Measurements from ENCODE around the gene NDUFAB1. TPM values are rescaled to one million over a fixed set of nuclear protein-coding genes. Genes with fewer than 3 reads are reported as not detected.
"Not testable (repeated sequence)": the region's sequence is repeated elsewhere in the genome, so short reads cannot be mapped to it uniquely, and the experiment has no call there.

NDUFAB1 gene
- polyA plus RNA-seq, 2 donors, result 51.5 to 122 TPM

DNA sequence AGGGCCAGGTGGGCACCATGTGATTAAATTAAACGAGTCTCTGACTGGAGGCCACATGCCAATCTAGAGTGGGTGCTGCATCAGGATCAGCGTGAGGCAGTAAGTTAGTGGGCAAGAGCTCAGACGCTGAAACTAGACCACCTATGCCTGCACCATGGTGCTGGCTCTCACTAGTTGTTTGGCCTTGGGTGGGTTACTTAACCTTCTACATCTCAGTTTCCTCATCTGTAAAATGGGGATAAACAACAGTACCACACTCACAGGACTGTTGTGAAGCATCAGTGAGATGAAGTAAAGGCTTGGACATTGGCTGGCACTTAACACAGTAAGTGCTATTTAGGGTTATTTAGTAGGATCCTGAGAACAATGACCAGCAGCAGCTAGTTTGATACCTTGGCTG lies 5.9 kb downstream of the NDUFAB1 start:
- Histone ChIP-seq H3K4me1 (ENCODE audit: control insufficient read depth in 2 of 2, insufficient read depth in 2 of 2, low read length in 1 of 2) (peaks cover 2 to 4% of the 10 kb centered on the region in 2 donors), H3K9me3 (ENCODE audit: control insufficient read depth in 2 of 2, insufficient read depth in 1 of 2, low read depth in 1 of 2, low read length in 1 of 2) (no peaks in the 10 kb centered on the region), H3K36me3 (ENCODE audit: control insufficient read depth in 2 of 2, insufficient read depth in 2 of 2, low read length in 1 of 2) (peaks cover 4 to 27% of the 10 kb centered on the region in 2 donors), H3K27ac (ENCODE audit: low read depth in 2 of 2, low read length in 1 of 2) (no peak overlapping the region), H3K4me3 (ENCODE audit: low read depth in 1 of 2, low read length in 2 of 2) (no peak overlapping the region), H3K27me3 (ENCODE audit: control insufficient read depth in 1 of 2, insufficient read depth in 2 of 2, low read length in 2 of 2) (no peaks in the 10 kb centered on the region)
- 96 to 97% methylated on average over 3 of the region's 3 CpGs for WGBS, 2 donors

GRCh38 chr16:23587726-23588125 lies 8.4 kb downstream of the NDUFAB1 start:
- Histone ChIP-seq H3K4me3 (ENCODE audit: low read depth in 1 of 2, low read length in 2 of 2) (no peak overlapping the region), H3K9me3 (ENCODE audit: control insufficient read depth in 2 of 2, insufficient read depth in 1 of 2, low read depth in 1 of 2, low read length in 1 of 2) (no peaks in the 10 kb centered on the region), H3K36me3 (ENCODE audit: control insufficient read depth in 2 of 2, insufficient read depth in 2 of 2, low read length in 1 of 2) (peaks cover 14 to 34% of the 10 kb centered on the region in 2 donors), H3K4me1 (ENCODE audit: control insufficient read depth in 2 of 2, insufficient read depth in 2 of 2, low read length in 1 of 2) (no peaks in the 10 kb centered on the region), H3K27me3 (ENCODE audit: control insufficient read depth in 1 of 2, insufficient read depth in 2 of 2, low read length in 2 of 2) (no peaks in the 10 kb centered on the region), H3K27ac (ENCODE audit: low read depth in 2 of 2, low read length in 1 of 2) (no peak overlapping the region)
- WGBS, 2 donors, result 78 to 79% methylated on average over 5 of the region's 5 CpGs

DNA sequence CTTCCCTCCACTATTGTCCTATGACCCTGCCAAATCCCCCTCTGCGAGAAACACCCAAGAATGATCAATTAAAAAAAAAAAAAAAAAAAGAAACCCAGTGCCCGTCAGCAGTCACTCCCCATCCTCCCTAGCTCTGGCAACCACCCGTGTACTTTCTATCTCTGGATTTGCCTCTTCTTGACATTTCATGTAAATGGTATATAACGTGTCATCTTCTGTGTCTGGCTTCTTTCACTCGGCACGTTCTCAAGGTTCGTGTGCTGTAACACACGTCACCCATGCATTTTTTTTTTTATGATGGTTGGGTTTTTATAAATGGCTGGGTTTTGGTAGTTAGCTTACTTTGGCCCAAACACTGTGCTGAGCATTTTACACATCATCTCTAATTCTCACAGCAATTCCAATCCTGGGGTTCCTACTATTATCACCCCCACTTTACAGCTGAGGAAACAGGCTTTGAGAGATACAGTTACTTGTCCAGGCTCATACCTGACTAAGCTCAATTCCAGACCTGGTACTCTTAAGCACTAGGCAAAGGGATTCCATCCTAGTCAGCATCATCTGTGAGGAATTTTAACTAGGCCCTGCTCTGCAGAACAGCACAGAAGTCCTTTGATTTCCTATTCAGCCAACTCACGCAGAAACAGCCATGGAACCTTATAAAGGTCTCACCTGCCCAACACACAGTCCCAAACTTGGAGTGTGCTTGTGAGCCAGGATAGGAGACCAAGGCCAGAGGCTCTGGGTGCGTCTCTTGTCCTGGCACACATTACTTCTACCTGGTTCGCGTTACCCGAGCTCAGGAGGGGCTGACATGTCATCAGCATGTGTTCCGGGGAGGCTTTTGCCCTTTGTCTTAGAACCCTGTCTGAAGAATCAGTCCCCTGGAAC lies 11.7 kb downstream of the NDUFAB1 start:
- H3K36me3 ChIP-seq (ENCODE audit: control insufficient read depth in 2 of 2, insufficient read depth in 2 of 2, low read length in 1 of 2), result peaks cover 14 to 24% of the 10 kb centered on the region in 2 donors
- no peaks in the 10 kb centered on the region for H3K27me3 ChIP-seq (ENCODE audit: control insufficient read depth in 1 of 2, insufficient read depth in 2 of 2, low read length in 2 of 2)
- no peaks in the 10 kb centered on the region for H3K9me3 ChIP-seq (ENCODE audit: control insufficient read depth in 2 of 2, insufficient read depth in 1 of 2, low read depth in 1 of 2, low read length in 1 of 2)
- H3K27ac ChIP-seq (ENCODE audit: low read depth in 2 of 2, low read length in 1 of 2), result no peak overlapping the region
- no peaks in the 10 kb centered on the region for H3K4me1 ChIP-seq (ENCODE audit: control insufficient read depth in 2 of 2, insufficient read depth in 2 of 2, low read length in 1 of 2)
- no peak overlapping the region for H3K4me3 ChIP-seq (ENCODE audit: low read depth in 1 of 2, low read length in 2 of 2)
- 89% methylated on average over 13 of the region's 14 CpGs for WGBS, 2 donors

DNA sequence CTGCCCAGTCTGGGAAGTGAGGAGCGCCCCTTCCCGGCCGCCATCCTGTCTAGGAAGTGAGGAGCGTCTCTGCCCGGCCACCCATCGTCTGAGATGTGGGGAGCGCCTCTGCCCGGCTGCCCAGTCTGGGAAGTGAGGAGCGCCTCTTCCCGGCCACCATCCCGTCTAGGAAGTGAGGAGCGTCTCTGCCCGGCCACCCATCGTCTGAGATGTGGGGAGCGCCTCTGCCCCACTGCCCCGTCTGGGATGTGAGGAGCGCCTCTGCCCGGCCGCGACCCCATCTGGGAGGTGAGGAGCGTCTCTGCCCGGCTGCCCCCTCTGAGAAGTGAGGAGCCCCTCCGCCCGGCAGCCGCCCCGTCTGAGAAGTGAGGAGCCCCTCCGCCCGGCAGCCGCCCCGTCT lies 12.8 kb downstream of the NDUFAB1 start:
- H3K4me3 ChIP-seq (ENCODE audit: low read depth in 1 of 2, low read length in 2 of 2); H3K4me1 ChIP-seq (ENCODE audit: control insufficient read depth in 2 of 2, insufficient read depth in 2 of 2, low read length in 1 of 2); H3K9me3 ChIP-seq (ENCODE audit: control insufficient read depth in 2 of 2, insufficient read depth in 1 of 2, low read depth in 1 of 2, low read length in 1 of 2); H3K27me3 ChIP-seq (ENCODE audit: control insufficient read depth in 1 of 2, insufficient read depth in 2 of 2, low read length in 2 of 2); H3K27ac ChIP-seq (ENCODE audit: low read depth in 2 of 2, low read length in 1 of 2): not testable (repeated sequence)
- peaks cover 14 to 26% of the 10 kb centered on the region in 2 donors for H3K36me3 ChIP-seq (ENCODE audit: control insufficient read depth in 2 of 2, insufficient read depth in 2 of 2, low read length in 1 of 2)
- 93% methylated on average over 20 to 30 of the region's 30 CpGs for WGBS, 2 donors

DNA sequence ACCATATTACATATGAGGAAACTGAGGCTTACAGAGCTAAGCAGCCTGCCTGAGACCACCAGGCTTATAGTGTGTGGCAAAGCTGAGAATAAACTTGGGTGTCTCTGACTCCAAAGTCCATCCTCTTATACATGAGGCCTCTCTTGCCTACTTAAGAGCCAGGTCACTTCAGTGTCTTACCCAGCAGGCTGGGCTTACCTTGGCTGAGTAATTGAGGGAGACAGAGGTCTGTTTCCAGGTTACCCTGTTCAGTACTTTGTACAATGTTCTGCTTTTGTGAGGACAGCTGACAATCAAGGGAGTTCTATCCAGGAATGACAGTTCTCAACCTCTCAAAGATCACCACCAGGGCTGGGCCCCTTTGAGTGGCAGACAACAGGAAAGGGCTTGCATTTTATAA lies 14.4 kb downstream of the NDUFAB1 start:
- Histone ChIP-seq H3K36me3 (ENCODE audit: control insufficient read depth in 2 of 2, insufficient read depth in 2 of 2, low read length in 1 of 2) (peaks cover 9 to 28% of the 10 kb centered on the region in 2 donors), H3K27me3 (ENCODE audit: control insufficient read depth in 1 of 2, insufficient read depth in 2 of 2, low read length in 2 of 2) (no peaks in the 10 kb centered on the region), H3K9me3 (ENCODE audit: control insufficient read depth in 2 of 2, insufficient read depth in 1 of 2, low read depth in 1 of 2, low read length in 1 of 2) (no peaks in the 10 kb centered on the region), H3K27ac (ENCODE audit: low read depth in 2 of 2, low read length in 1 of 2) (no peak overlapping the region), H3K4me3 (ENCODE audit: low read depth in 1 of 2, low read length in 2 of 2) (no peak overlapping the region), H3K4me1 (ENCODE audit: control insufficient read depth in 2 of 2, insufficient read depth in 2 of 2, low read length in 1 of 2) (no peaks in the 10 kb centered on the region)

GRCh38 chr16:23580391-23580790 lies 15.7 kb downstream of the NDUFAB1 start:
- no peaks in the 10 kb centered on the region for H3K27me3 ChIP-seq (ENCODE audit: control insufficient read depth in 1 of 2, insufficient read depth in 2 of 2, low read length in 2 of 2)
- H3K4me1 ChIP-seq (ENCODE audit: control insufficient read depth in 2 of 2, insufficient read depth in 2 of 2, low read length in 1 of 2), result no peaks in the 10 kb centered on the region
- no peak overlapping the region for H3K27ac ChIP-seq (ENCODE audit: low read depth in 2 of 2, low read length in 1 of 2)
- peaks cover 9 to 28% of the 10 kb centered on the region in 2 donors for H3K36me3 ChIP-seq (ENCODE audit: control insufficient read depth in 2 of 2, insufficient read depth in 2 of 2, low read length in 1 of 2)
- no peak overlapping the region for H3K4me3 ChIP-seq (ENCODE audit: low read depth in 1 of 2, low read length in 2 of 2)
- H3K9me3 ChIP-seq (ENCODE audit: control insufficient read depth in 2 of 2, insufficient read depth in 1 of 2, low read depth in 1 of 2, low read length in 1 of 2), result no peaks in the 10 kb centered on the region

GRCh38 chr16:23579371-23579770 lies 16.7 kb downstream of the NDUFAB1 start:
- H3K9me3 ChIP-seq (ENCODE audit: control insufficient read depth in 2 of 2, insufficient read depth in 1 of 2, low read depth in 1 of 2, low read length in 1 of 2), result no peaks in the 10 kb centered on the region
- H3K4me3 ChIP-seq (ENCODE audit: low read depth in 1 of 2, low read length in 2 of 2), result no peak overlapping the region
- H3K27ac ChIP-seq (ENCODE audit: low read depth in 2 of 2, low read length in 1 of 2), result no peak overlapping the region
- 99% methylated on average over 4 of the region's 4 CpGs for WGBS, 2 donors
- H3K36me3 ChIP-seq (ENCODE audit: control insufficient read depth in 2 of 2, insufficient read depth in 2 of 2, low read length in 1 of 2), result peaks cover 2 to 20% of the 10 kb centered on the region in 2 donors
- H3K27me3 ChIP-seq (ENCODE audit: control insufficient read depth in 1 of 2, insufficient read depth in 2 of 2, low read length in 2 of 2), result no peaks in the 10 kb centered on the region
- H3K4me1 ChIP-seq (ENCODE audit: control insufficient read depth in 2 of 2, insufficient read depth in 2 of 2, low read length in 1 of 2), result no peaks in the 10 kb centered on the region

GRCh38 chr16:23578101-23578830 lies 17.9 kb downstream of the NDUFAB1 start:
- no peak overlapping the region for H3K4me3 ChIP-seq (ENCODE audit: low read depth in 1 of 2, low read length in 2 of 2)
- no peaks in the 10 kb centered on the region for H3K4me1 ChIP-seq (ENCODE audit: control insufficient read depth in 2 of 2, insufficient read depth in 2 of 2, low read length in 1 of 2)
- no peak overlapping the region for H3K27ac ChIP-seq (ENCODE audit: low read depth in 2 of 2, low read length in 1 of 2)
- peaks cover 7 to 20% of the 10 kb centered on the region in 2 donors for H3K36me3 ChIP-seq (ENCODE audit: control insufficient read depth in 2 of 2, insufficient read depth in 2 of 2, low read length in 1 of 2)
- no peaks in the 10 kb centered on the region for H3K27me3 ChIP-seq (ENCODE audit: control insufficient read depth in 1 of 2, insufficient read depth in 2 of 2, low read length in 2 of 2)
- WGBS, 2 donors, result 74% methylated on average over 5 of the region's 5 CpGs
- no peaks in the 10 kb centered on the region for H3K9me3 ChIP-seq (ENCODE audit: control insufficient read depth in 2 of 2, insufficient read depth in 1 of 2, low read depth in 1 of 2, low read length in 1 of 2)

- Histone ChIP-seq H3K4me1 (ENCODE audit: control insufficient read depth in 2 of 2, insufficient read depth in 2 of 2, low read length in 1 of 2) (no peaks in the 10 kb centered on the region), H3K36me3 (ENCODE audit: control insufficient read depth in 2 of 2, insufficient read depth in 2 of 2, low read length in 1 of 2) (peaks cover 8 to 24% of the 10 kb centered on the region in 2 donors), H3K9me3 (ENCODE audit: control insufficient read depth in 2 of 2, insufficient read depth in 1 of 2, low read depth in 1 of 2, low read length in 1 of 2) (no peaks in the 10 kb centered on the region), H3K27ac (ENCODE audit: low read depth in 2 of 2, low read length in 1 of 2) (no peak overlapping the region), H3K27me3 (ENCODE audit: control insufficient read depth in 1 of 2, insufficient read depth in 2 of 2, low read length in 2 of 2) (no peaks in the 10 kb centered on the region), H3K4me3 (ENCODE audit: low read depth in 1 of 2, low read length in 2 of 2) (no peak overlapping the region)
- WGBS, 2 donors, result 85 to 89% methylated on average over 2 of the region's 2 CpGs
These were observed 18.6 kb downstream of the NDUFAB1 start for GRCh38 chr16:23577493-23577892.

Data from esophagus (tissue), 2 donors.